ENCODE data around the gene MEGF11.

MEGF11 gene

DNA sequence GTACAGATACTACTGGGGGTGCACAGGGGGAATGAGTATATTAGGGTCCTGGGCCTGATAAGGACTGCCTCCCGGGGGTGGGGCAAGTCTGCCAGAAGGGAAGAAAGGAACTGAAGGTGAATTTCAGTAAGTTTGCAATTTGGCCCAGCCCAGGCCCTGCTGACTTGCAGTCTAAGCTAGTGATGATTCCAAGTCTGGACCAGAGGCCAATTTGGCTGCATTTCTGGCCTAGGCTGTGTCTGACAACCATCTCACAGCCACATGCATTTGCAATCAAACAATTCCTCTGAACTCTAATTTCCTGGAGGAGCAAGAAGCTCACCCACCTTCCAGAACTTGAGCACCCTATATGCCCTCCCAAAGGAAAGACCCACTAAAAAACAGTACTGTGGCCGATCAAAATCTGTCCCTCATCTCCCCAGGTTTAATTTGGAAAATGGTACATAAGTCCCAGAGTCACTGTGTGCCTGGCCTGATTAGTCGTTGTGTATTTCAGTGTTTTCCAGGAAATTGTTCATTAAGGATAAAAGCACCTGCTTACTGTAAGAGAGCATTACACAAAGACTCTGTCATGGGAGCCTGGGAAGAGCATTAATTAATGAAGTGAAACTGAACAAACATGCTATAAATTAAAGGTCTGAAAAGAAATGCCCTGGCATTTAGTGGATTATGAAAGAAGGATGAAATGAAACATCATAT lies 114.5 kb downstream of the MEGF11 start:
- no peak for DNase-seq

DNA sequence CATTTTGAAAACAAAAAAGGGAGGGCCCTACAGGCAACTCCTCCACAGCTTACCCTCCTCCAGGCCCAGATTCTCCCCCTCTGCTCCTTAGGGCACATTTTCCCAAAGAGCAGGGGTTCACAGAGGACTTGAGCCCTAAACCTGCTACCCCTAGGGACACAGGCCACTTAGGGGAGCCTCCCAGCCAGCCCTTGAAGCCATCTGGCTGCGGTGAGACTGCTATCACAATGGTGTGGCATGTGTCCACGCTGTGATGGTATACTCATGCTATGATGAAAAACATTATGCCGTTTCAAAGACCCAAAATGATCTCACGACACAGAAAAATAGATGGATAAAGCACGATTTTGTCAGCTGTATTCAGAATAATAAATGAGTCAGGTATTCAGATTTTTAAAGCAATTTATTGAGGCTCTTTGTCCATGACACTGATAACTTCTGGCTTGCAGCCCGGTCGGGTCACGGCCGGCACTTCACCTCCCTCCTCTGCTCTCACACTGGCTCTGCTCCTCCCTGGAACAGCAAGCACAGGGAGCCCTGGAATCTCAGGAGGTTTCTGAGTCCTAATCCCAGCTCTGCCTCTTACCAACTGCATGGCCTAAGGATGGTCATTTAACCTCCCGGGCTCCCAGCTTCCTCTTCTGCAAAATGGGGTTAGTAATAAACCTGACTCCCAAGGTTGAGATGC lies 115.3 kb downstream of the MEGF11 start:
- no peak for DNase-seq

DNA sequence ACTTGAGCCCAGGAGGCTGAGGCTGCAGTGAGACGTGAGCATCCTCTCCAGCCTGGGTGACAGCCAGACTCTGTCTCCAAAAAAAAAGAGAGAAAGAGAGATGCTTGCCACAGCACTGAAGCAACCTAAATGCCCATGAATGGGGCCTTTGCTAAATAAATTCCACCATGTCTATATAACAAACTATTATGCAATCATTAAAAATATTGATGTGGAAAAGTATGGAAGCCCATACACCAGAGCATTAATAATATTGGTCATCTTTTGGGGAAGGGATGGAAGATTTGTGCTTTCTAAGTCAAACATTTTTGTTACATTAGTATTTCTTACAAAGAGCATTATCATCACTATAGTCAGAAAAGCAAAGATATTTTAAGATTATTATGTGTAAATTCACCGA lies 116.6 kb downstream of the MEGF11 start:
- no peak for DNase-seq

DNA sequence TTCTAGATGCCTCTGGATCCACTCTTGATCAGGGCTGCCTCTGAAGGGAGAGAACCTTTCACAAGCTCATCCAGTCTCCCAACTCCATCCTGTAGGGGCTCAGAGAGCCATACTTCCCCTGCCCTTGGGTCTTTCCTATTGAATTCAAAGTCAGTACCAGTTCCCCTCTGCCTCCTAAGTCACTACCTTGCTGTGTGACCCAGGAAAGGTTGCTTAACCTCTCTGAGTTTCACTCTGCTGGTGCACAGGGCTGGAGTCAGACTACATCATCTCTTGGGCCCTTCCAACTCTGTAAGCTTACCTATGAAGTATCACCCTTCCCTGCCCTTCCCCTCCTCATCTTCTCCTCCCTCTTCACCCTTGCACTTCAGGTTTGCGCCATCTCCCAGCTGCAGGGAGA lies 117.9 kb downstream of the MEGF11 start:
- DNase-seq, result no peak

DNA sequence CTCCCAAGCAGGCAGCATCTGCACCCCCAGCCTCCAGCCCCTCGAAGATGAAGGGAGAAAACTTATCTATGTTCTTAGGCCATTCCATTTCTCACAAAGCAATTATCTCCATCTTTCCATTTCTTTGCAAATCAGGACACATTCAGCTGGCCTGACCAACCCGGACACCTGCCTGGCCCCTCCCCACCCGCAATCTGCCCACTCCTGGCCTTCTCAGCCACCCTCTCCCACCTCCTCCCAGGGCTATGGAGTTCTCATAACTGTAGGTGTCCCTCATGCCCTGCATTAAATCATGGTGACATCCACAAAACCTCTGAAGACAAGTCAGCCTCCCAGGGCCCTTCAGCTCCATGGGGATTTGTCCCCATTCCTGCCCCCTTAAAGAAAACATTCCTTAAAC lies 119.3 kb downstream of the MEGF11 start:
- DNase-seq, result no peak

DNA sequence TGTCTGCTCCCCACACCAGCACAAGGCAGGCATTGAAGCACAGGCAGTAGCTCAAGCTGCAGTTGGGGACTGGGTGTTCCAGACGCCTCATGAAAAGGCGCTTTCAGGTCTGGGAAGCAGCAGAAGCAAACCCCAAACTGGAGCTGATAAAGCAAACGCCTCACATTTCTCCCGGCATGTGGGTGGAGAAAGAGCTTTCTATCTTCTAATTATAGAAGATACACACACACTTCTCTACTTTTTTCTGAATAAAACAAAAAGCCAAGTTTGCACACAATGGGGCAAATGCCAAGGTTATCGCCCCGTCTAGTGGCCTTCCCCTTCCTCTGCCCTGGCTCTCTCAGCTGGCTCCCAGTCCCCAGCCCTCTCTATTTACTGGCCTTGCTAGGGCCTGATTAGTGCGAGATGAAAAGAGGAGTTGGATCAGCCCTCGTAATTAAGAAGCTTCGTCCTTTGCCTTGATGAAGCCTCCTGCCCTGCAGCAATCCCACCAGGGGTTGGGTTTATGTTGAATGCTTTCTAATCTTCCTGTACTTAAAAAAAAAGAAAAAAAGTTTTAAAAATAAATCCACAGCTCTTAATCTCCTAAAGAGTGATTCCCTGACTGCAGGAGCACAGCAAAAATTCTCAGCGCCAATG lies 120.2 kb downstream of the MEGF11 start:
- no peak for DNase-seq

DNA sequence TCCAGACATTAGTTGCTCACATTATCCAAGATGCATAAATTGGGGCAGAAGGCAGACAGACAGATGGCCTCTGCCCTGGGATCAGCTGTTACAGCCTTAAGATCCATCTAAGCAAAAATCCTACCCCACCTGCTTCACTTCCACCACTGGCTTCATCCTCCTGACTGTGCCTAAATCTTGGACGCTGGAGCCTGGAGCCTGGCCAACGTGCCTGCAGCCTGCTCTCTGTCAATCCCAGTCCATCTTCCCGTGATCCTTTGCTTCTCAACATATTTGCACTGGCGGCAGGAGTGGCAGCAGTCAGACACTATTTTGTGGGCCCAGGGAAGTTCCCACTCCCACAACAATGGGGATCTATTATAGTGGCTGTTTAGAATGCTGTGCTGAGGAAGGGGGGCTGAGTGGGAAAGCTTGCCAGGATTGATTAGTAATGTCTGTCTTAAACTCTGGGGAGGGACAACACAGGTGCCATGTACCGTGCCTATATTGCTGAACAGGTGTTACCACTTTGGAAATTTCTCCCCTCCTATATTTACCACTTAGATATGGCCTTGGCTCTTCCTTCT lies 121.2 kb downstream of the MEGF11 start:
- DNase-seq, result no peak

DNA sequence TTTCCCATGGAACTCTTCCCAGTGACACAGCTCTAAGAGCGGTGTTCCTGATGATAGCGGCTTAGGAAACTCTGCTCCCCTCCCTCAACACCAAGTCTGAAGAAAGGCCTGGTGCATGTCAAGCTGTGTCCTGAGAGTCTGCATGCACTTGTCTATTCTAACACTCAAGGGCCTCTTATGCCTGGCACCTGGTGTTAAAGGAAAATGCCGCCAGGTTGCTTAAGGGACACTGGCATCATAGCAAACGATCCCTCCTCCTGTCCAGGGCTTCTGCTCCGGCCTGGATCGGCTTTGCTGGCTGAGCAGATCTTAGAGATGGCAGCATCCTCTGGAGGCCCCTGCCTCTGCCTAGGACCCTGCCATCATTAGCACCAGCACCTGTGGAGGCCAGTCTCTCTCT lies 121.7 kb downstream of the MEGF11 start:
- no peak for DNase-seq

DNA sequence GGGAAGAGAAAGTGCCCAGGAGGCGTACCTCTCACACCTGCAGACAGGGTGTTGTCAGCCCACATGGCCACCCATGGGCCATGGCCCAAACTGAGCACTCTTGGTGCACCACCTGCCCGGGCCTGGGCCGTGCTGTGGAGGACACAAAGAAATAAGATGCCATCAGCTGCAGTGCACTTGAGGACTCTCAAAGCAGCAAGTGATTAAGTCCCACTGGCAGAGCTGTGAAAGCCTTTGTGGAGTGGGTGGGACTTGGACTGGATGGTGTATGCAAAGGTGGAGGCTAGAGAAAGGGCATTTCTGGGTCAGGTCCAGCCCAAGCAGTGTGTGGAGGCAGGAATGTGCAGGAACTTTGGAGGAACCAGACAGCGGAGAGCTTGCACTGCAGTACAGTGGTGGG lies 122.3 kb downstream of the MEGF11 start:
- no peak for DNase-seq

DNA sequence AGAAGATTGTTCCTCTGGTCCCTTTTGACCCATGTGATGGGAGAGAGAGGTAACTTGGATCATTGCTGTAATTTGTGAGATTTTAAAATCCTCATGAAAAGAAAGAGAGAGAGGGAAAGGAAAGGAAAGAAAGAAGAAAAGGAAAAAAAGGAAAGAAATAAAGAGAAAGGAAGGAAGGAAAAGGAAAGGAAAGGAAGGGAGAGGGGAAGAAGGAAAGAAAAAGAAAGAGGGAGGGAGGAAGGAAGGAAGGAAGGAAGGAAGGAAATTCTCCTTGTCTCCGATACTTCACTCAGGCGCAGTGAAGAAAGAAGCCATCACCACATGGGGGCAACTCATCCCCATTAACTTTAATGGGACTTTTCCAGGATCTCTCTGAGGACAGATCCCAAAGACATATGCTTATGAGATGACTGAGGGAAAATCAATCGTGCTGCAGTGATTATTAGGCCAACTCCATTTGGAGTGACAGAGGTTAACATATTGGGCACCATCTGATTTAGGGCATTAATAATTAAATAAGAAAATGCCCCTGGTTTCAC lies 123.0 kb downstream of the MEGF11 start:
- no peak for DNase-seq

DNA sequence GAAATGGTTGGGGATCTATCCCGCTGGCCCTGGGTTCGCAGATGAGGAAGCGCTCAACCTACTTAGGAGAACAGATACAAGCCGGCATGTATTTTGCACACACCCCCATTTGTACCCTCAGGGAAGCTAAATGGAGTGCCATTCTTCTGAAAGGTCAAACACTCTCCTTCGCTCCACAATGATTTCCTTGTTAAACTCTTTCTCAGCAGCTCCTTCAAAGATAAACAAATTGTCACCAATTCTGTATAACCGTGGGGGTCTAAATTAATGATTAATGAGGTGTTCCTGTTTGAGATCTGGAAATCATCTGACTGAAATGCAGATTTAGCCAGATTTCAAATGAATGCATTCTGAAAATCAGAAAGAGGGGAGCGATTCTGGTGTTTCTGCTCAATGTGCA lies 124.0 kb downstream of the MEGF11 start:
- DNase-seq, result no peak

DNA sequence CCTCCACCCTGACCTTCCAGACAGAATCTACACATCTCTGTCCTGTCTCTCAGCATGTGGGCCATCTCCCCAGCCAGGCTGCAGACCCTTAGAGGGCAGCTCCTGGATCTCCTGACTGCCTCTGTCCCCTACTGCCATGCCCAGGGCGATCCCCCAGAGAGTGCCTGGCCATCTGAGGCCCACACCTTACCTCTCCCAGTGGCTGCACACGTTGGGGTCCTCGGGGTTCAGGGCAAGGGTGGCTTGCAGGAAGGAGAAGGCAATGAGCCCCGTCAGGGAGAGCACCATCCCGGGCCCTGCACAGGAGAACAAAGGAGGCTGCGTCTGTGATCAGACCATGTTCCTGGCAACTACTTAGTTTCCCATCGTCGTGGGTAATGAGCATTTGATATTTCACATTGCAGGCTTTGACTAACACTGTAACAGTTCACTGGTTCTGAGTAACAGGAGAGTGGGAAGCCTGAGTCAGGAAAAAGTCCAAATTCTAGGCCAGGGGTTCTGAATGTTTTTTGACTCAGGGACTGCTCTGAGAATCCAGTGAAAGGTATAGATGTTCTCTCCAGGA lies 125.4 kb downstream of the MEGF11 start:
- no peak for DNase-seq

DNA sequence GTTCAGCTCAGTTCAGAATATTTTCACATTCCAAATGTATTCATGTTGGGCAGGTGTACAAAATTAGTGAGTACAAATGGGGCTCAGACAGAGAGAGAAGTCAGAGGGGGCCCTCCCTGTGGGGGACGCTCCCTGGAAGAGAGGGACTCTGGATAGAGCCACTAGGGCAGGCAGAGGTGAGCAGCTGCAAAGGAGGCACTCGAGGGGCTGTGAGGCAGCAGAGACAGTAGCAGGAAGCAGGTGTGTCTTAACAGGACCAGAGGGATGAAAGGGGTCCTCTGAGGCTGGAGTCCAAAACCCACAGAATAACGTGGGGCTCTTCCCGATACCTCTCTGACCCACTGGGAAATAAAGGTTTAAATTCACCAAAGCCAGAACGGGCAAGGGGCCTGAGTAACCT lies 127.1 kb downstream of the MEGF11 start:
- DNase-seq, result no peak

DNA sequence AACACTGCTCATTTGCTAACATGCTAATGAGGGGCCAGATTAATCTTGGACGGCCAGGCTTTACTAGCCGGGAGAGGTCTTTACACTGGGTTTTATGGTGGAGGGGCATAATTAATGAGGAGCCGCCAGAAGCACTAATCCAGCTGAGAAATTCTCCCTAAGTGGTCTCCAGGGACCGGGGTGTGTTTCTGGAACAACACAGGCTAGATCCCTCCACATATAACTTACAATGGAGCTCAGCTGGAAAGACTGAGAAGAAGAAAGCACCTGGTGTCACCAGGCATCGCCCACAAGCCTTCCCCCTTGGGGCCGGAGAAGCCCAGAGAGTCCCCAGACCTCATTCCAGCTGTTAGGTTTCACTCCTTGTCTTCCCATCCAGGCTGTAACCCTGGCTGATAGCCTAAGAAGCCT lies 127.5 kb downstream of the MEGF11 start:
- DNase-seq, result no peak

DNA sequence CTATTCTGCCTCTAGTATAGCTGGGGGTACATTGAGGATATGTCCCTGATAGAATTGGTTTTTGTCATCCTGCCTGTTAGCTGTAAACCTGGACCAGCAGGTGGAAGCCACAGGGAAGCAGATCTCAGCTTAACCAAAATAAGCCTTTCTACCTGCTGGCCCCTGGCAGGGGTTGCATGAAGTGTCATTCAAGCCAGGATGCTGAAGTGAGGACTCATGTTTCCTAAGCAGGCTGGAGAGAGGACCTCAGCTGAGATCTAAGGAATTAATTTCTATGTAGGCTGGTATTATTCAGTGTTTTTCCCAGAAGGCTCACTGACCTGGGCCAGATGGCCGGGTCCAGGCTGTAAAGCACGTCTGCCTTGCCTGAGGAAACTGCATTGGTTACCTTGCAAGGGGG lies 128.9 kb downstream of the MEGF11 start:
- DNase-seq, result no peak

DNA sequence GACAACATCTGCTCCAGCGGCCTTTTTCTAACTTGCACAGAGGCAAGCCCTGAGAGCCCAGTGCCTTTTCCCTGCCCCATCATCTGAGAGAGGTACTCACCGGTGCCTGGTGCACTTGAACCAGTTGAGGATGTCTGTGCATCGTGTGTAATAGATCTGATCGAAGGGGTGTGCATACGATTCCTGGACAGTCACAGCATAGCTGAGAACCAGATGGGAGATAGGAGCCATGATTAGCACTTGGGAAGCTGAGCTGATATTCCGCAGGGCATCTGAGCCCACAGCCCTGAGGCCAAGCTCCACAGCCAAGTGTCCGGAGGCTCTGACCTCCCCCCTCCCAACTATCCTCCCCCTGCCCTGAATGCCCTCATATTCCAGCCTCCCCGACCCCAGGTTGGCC lies 129.8 kb downstream of the MEGF11 start:
- DNase-seq, result no peak

DNA sequence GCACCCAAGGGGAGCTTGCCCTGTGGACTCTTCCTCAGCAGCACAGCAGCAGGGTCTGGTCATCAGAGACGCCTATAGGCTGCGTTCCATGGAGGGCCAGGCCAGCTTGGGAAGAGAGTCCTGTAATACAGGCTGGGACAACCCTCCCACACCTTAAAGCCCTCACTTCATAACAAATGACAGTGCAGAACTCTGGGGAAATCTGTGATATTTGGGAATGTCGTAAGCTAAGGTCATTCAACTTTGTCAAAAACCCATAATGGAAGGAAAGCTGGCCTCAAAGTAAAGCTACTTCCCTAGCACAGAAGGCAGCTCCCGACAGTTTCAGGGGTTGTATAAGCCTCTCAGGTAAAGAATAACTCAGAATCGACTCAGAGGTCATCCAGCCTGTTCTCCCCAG lies 133.1 kb downstream of the MEGF11 start:
- DNase-seq, result no peak

DNA sequence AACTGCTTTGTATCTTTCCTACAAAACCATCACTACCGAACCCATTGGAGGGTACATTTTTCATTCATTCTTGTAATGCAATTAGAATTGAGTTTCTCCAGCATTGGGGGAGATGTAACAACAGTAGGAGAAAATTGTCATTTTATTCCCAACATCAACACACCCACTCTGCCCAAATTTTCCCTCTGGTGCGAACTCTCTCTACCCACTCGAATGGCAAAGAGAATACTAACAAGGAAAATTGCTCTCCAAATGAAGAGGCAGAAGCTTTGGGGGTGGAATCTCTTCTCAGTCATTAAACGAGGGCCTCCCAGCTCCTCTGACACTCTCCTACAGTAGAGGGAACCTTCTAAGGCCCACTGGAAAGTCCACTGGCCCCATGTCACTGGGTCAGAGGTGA lies 135.7 kb downstream of the MEGF11 start:
- no peak for DNase-seq

DNA sequence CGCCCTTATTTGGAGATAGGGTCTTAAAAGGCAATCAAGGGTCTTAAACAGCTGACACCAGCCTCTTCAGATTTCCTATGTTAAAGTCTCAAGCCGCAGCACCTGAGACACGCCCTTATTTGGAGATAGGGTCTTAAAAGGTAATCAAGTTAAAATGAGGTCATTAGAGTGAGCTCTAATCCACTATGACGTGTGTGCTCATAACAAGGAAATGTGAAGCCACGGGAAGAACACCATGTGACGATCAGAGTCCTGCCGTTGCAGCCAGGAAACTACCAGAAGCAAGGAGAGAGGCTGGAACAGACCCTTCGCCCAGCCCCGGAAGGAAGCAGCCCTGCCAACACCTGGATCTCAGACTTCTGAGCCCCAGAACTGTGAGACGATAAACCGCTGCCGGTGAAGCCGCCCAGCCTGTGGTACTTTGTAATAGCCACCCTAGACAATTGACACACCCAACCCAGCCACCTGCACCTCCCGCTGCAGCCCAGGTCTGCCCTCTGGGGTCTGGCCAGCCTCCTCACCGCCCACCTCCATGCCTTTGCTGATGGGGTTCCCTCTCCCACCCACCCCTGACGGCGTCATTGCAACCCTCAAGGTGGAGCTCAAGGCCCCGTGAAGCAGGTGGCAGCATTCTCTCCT lies 137.9 kb downstream of the MEGF11 start:
- no peak for DNase-seq

DNA sequence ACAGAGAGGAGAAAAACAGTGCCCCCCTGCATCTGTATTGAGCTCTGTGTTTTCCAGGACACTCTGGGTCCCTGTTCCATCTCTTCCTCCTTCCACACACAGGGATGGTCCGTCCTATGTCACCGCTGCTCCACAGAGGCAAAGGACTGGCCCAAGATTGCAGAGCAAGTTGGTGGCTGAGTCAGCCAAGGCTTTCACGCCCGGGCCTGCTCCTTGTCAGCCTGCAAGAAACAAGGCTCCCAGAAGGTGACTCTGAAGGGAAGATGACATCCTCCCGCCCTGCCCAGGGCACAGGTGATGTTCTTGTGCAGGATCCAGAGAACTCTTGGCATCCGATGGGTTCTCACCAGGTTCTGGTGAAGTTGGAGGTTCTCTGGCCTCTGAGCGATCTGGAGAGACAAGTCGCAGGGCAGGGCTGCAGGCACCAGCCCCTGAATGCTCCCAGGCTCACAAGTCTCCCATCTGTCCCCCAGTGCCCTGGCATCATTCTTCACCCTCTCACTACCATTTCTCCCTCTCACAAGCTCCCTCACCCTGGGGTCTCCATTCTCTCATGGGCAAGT lies 138.6 kb downstream of the MEGF11 start:
- DNase-seq, result no peak

DNA sequence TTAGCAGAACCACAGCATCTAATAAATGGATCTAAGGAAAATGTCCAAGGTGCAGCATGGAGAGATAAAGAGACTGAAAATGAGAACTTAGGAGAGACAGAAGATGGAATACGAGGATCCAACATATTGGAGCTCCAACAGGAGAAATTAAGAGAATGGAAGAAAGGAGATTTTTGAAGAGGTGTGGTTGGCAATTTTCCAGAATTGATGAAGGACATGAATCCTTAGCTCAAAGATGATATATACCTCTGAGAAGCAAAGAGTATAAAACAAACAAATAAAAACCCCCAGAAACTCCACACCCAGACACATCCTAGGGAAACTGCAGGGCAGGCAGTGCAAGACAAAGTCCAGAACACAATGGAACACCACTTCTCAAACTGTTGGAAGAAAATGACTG lies 141.2 kb downstream of the MEGF11 start:
- DNase-seq, result no peak

DNA sequence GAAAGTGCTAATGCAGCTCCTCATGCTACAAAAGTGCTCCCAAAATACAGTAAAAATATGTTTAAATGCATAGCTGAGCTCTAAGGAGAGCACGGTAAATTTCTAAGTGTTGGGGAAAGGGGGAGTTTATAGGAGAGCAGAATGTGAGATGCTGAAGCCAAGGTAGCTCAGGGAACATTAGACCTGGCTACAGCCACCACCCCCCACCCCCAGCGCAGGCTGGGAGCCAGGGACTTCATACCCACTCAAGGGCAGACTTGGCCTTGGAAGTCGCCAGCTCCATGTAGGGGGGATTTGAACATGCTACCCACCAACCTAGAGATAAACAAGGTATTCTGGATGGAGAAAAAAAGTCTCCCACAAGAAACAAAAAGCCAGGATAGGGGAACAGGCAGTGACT lies 142.2 kb downstream of the MEGF11 start:
- DNase-seq, result no peak

All from fibroblast of skin of back (primary cell).